Measurements from ENCODE around the gene RPS6KA2.

The RPS6KA2 gene

DNA sequence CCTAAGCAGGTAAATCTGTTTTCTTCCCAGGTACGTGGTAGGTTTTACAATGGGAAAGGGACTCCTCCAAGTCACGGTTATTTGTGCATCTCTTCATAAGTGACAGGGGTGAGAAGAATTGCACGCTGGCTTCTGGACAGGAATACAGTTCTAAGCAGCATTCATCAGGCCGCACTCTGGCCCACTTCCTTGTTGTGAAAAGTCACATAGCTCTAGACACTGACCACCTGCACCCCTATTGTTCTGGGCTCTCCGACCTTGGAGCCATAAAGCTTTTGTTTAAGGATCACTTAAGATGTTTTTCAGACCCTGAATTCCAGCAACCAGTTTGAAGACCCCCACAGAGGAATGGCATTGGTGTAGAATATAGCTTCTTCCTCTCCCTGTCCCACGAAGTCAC is 72.0 kb downstream of the RPS6KA2 start:
- POLR2A ChIA-PET (ENCODE audit: low non-redundant PET) = no interaction called here
- H3K27ac ChIP-seq = peak overlapping the region; percentile 94; the same call in 1 of the 2 replicates
- TF ChIP-seq, protein P1, sequence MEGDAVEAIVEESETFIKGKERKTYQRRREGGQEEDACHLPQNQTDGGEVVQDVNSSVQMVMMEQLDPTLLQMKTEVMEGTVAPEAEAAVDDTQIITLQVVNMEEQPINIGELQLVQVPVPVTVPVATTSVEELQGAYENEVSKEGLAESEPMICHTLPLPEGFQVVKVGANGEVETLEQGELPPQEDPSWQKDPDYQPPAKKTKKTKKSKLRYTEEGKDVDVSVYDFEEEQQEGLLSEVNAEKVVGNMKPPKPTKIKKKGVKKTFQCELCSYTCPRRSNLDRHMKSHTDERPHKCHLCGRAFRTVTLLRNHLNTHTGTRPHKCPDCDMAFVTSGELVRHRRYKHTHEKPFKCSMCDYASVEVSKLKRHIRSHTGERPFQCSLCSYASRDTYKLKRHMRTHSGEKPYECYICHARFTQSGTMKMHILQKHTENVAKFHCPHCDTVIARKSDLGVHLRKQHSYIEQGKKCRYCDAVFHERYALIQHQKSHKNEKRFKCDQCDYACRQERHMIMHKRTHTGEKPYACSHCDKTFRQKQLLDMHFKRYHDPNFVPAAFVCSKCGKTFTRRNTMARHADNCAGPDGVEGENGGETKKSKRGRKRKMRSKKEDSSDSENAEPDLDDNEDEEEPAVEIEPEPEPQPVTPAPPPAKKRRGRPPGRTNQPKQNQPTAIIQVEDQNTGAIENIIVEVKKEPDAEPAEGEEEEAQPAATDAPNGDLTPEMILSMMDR (conservative IDR thresholded peaks at IDR 0.05; ENCODE audit: low read depth) = no peak
- CTCF ChIA-PET = no interaction called here
- DNase-seq (ENCODE audit: low spot score) = no peak

DNA sequence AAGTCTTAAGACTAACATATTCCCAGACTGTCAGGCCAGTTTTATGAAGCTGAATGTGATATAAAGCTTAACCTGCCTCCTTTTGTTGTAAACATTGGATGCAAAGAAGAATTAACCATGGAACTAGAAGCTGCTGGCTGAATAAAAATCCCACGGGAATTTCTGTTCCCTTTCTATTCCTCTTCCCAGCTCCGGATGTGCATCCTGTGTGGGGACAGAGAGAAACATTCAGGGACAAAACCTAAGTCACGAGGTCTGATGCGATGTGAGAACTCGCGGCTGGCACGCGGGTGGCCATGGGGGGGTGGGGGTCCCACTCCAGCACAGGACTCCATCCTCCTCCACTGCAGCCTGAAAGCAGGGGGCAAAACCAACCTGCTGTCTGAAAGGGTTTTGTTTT is 72.7 kb downstream of the RPS6KA2 start:
- peak overlapping the region; percentile 39 for H3K27ac ChIP-seq
- ChIA-PET CTCF (no interaction called here), POLR2A (ENCODE audit: low non-redundant PET) (no interaction called here)
- TF ChIP-seq, protein P1 (conservative IDR thresholded peaks at IDR 0.05; ENCODE audit: low read depth) = no peak
- DNase-seq (ENCODE audit: low spot score) = no peak

DNA sequence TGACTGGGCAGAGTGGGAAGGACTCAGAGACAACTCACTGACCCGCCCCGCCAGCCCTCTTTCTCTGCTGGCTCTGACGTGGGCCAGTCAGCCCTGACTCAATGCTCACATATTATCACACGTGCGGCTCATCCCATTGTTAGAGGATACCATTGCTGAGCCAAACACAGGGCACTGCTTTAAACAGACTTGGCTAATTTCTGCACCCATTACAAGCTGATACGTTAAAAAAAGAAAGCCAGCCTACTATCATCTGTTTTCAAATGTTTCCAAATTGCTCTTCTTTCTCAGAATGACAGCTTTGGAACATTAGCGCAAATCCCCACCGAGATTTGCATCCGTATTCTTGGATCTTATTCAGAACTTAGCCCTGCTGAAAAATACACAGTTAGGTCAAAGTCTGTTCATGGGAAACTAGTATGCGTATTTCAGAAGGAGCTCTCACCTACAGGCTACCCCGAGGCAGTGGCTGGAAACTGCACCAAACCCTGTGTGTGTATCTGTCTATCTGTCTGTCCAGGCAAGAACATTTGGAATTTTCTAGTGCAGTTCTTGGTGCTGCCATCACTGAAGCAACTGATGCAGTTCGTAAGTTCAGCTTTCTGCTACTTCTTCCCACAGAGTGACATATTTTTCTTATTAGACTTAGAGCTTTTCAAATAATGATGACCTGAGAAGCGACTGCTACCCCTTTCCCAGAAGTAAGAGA is 73.3 kb downstream of the RPS6KA2 start:
- POLR2A ChIA-PET (ENCODE audit: low non-redundant PET) = no interaction called here
- TF ChIP-seq, protein P1 (conservative IDR thresholded peaks at IDR 0.05; ENCODE audit: low read depth) = no peak
- DNase-seq (ENCODE audit: low spot score) = peak; percentile 78
- CTCF ChIA-PET = interaction anchor here (1.1 kb wide), 1 partner anchor 38 kb away, joined by 4 read pairs; no protein-coding TSS in a partner anchor
- peak overlapping the region; percentile 69 for H3K27ac ChIP-seq

DNA sequence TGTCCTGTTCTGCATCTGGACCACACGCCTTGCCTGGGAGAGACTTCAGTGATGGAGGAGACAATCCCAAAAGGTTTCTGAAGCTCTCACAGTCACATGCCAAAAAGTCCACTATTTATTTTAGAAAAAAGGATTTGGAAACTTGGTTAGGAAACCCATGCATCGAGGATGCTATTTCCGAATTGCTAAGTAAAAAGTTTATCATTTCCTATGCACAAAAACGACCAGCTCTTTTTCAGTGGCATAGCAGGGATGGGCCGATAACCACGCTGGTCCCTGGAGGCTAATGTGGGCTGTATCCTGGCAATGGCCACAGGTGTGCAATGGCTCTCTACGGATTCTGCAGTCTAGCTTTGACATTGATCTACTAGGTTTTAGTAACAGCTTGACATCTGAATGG is 74.5 kb downstream of the RPS6KA2 start:
- TF ChIP-seq, protein P1 (conservative IDR thresholded peaks at IDR 0.05; ENCODE audit: low read depth) = no peak
- peak overlapping the region; percentile 69; the same call in 1 of the 2 replicates for H3K27ac ChIP-seq
- POLR2A ChIA-PET (ENCODE audit: low non-redundant PET) = no interaction called here
- DNase-seq (ENCODE audit: low spot score) = no peak
- CTCF ChIA-PET = no interaction called here

DNA sequence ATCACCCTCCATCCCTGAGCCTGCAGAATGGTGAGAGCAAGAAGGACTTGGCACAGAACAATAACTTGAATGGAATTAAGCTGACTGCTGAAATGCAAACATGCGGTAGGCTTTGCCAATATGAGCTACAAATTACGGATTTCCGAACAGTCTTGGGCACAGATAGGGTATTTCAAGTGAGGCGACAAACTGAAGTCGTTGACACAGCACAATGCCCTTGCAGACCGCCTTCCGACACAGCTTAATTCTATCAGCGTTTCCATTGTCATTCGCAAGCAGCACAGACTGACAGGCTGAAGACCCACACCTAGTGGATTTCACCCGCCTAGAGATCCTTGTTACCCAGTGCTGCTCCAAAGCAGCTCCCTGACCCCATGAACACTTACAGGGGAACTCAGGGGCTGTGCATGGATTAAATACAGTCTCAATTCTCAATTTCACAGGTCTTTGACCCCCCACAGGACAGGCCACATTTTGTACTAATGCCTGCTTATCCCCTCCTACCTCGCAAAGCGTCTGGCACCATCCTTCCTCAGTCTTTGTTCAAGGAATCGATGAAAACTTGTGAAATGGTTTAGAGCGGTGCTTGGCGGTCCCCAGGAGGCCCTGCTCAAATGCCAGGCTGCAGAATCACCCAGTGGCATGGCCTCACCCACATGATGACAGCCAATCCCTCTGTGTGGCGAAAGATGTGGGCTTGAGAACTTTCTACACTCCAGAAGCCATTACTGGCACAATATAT is 75.1 kb downstream of the RPS6KA2 start:
- ChIA-PET POLR2A (ENCODE audit: low non-redundant PET) (no interaction called here), CTCF (no interaction called here)
- TF ChIP-seq, protein P1 (conservative IDR thresholded peaks at IDR 0.05; ENCODE audit: low read depth) = no peak
- peak overlapping the region; percentile 4; the same call in 1 of the 2 replicates for H3K27ac ChIP-seq
- DNase-seq (ENCODE audit: low spot score) = no peak

DNA sequence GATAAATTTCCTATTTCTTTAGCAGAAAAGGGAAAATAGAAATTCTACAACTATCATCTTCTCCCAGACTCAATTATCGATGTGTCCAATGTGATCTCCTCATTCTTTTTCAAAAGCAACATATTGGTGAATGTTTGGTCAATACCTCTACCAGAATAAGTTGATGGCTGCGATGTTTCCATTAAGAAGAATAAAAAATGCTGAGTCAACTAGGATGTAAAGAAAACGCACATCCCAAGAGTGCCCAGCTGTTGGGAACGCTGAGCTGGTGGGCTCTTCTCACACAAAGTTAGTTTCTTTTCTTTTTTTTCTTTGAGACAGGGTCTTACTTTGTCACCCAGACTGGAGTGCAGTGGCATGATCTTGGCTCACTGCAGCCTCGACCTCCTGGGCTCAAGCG is 80.4 kb downstream of the RPS6KA2 start:
- 0 out of 2 replicates have a peak overlapping the region, but pooled peaks have one; percentile 5 for H3K27ac ChIP-seq
- TF ChIP-seq, protein P1 (conservative IDR thresholded peaks at IDR 0.05; ENCODE audit: low read depth) = no peak
- no peak for DNase-seq (ENCODE audit: low spot score)
- POLR2A ChIA-PET (ENCODE audit: low non-redundant PET) = no interaction called here
- CTCF ChIA-PET = no interaction called here

Data from RWPE1 (cell line).